Panc1 (cell line): ENCODE measurements around the gene XG. TPM values are rescaled to one million over a fixed set of nuclear protein-coding genes. Genes with fewer than 3 reads are reported as not detected.
"Not testable (repeated sequence)": the region's sequence is repeated elsewhere in the genome, so short reads cannot be mapped to it uniquely, and the experiment has no call there.

Experiments used
- ATAC-seq: fragments of 200-7000 bp; cut with Tn5 transposase; 2 replicates; pipeline ENCODE4 v1.9.1; 2020; ENCODE audit warnings: mild to moderate bottlenecking, moderate library complexity
- BruUV-seq: library from RNA; stranded (reverse); fragments of 400-500 nt; replicated peaks from 2 replicates; lab custom pipeline; 2021; lab: Mats Ljungman, UMichigan
- CTCF ChIA-PET: fragments of 300-600 bp; sonication (Branson Sonifier 250); formaldehyde crosslinking; loops from one replicate; lab custom pipeline; 2022; ENCODE audit warnings: antibody characterized with exemption; lab: Charles Lee
- POLR2A ChIA-PET: fragments of 300-600 bp; sonication (Branson Sonifier 250); formaldehyde crosslinking; loops from one replicate; lab custom pipeline; 2022; ENCODE audit warnings: antibody characterized with exemption; lab: Charles Lee
- DNase-seq: peaks from one replicate; pipeline ENCODE4 v3.0.0-alpha.2; 2010; ENCODE audit warnings: low read depth, low spot score
- H3K27ac ChIP-seq: 2 replicates; pipeline ENCODE4 v1.5.1; 2011; ENCODE audit warnings: mild to moderate bottlenecking, low read length, inconsistent platforms
- H3K27me3 ChIP-seq: fragments of 200-500 bp; sonication (Bioruptor generic); 2 replicates; pipeline ENCODE4 v1.6.0; 2014; ENCODE audit warnings: low read length, inconsistent platforms; ENCODE audit not compliant: control insufficient read depth, insufficient read depth
- H3K36me3 ChIP-seq: fragments of 200-500 bp; sonication (Bioruptor generic); 2 replicates; pipeline ENCODE4 v1.5.1; 2014; ENCODE audit warnings: inconsistent platforms, mild to moderate bottlenecking, low read length, moderate library complexity; ENCODE audit not compliant: control insufficient read depth, insufficient read depth
- H3K4me1 ChIP-seq: 2 replicates; pipeline ENCODE4 v1.5.1; 2011; ENCODE audit warnings: inconsistent platforms, mild to moderate bottlenecking, low read length, moderate library complexity; ENCODE audit not compliant: control insufficient read depth, insufficient read depth
- H3K4me3 ChIP-seq, 2 experiments: 2 replicates each; pipeline ENCODE4 v1.5.1; 2011 to 2012; ENCODE audit warnings: low read depth in 2 of 2, low read length in 2 of 2, mild to moderate bottlenecking in 2 of 2, inconsistent platforms in 1 of 2, moderate library complexity in 1 of 2
- H3K9me3 ChIP-seq: fragments of 200-500 bp; sonication (Bioruptor generic); 2 replicates; pipeline ENCODE4 v1.5.1; 2014; ENCODE audit warnings: low read depth, mild to moderate bottlenecking, inconsistent platforms, low read length, moderate library complexity; ENCODE audit not compliant: control insufficient read depth, insufficient read depth
- POLR2AphosphoS5 ChIP-seq: IDR thresholded peaks from 2 replicates; pipeline ENCODE4 v1.6.1; 2012; ENCODE audit warnings: mild to moderate bottlenecking, low read depth, low read length, moderate library complexity
- SIN3A ChIP-seq: IDR thresholded peaks from 2 replicates; pipeline ENCODE4 v1.6.1; 2012; ENCODE audit warnings: low read depth, mild to moderate bottlenecking, low read length, moderate library complexity, borderline replicate concordance; ENCODE audit not compliant: insufficient read depth
- TCF7L2 ChIP-seq: IDR thresholded peaks from 2 replicates; pipeline ENCODE4 v1.6.1; 2011; ENCODE audit warnings: mild to moderate bottlenecking, low read depth, low read length, inconsistent platforms
- in situ Hi-C: cut with HindIII; loops from 2 replicates; pipeline ENCODE4 v1.10.0; 2016; ENCODE audit warnings: low sequenced_read_pairs, low pct_unique_long_range_greater_than_20kb
- intact Hi-C: fragments of 100-400 bp; cut with micrococcal nuclease; formaldehyde crosslinking; loops from one replicate; pipeline ENCODE4 v1.10.0; 2022; ENCODE audit not compliant: unreplicated experiment
- total RNA-seq: library from RNA; stranded (reverse); gene quantifications from one replicate; pipeline ENCODE4 v1.2.1, GENCODE V29; 2021; ENCODE audit not compliant: unreplicated experiment
- TF ChIP-seq, protein P1 (sequence below), 2 experiments: IDR thresholded peaks; 2 replicates each; pipeline ENCODE4 v1.6.1; 2011 to 2012; ENCODE audit warnings: low read depth in 2 of 2, control low read depth in 1 of 2, low read length in 1 of 2, mild to moderate bottlenecking in 1 of 2, moderate library complexity in 1 of 2; ENCODE audit not compliant: insufficient read depth in 1 of 2
- TF ChIP-seq, protein P2 (sequence below): fragments of 450-650 bp; IDR thresholded peaks from 2 replicates; pipeline ENCODE4 v1.5.1; 2017; ENCODE audit warnings: mild to moderate bottlenecking

Gene XG
- total RNA-seq, 1 experiment from 2014 or later = not detected

DNA sequence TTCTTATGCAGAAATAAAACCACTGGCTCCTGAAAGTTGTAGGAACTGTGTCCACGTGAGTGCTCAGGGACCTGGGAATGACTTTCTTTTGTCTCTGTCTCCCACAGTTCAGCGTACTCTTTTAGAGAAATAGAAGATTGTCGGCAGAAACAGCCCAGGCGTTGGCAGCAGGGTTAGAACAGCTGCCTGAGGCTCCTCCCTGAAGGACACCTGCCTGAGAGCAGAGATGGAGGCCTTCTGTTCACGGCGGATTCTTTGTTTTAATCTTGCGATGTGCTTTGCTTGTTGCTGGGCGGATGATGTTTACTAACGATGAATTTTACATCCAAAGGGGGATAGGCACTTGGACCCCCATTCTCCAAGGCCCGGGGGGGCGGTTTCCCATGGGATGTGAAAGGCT is 11.2 kb upstream of the XG start:
- ChIA-PET POLR2A (no interaction called here), CTCF (no interaction called here)
- BruUV-seq = no TSS peak
- Histone ChIP-seq H3K27ac (no peak overlapping the region), H3K4me3 (no peak overlapping the region), H3K36me3 (no peaks in the 10 kb centered on the region), H3K4me1 (no peaks in the 10 kb centered on the region), H3K27me3 (no peaks in the 10 kb centered on the region), H3K9me3 (no peaks in the 10 kb centered on the region)
- ATAC-seq (no peak), DNase-seq (no peak)
- intact Hi-C loops = no loop called here
- TF ChIP-seq SIN3A (no peak), TCF7L2 (no peak), POLR2AphosphoS5 (no peak)
- TF ChIP-seq, protein P1, sequence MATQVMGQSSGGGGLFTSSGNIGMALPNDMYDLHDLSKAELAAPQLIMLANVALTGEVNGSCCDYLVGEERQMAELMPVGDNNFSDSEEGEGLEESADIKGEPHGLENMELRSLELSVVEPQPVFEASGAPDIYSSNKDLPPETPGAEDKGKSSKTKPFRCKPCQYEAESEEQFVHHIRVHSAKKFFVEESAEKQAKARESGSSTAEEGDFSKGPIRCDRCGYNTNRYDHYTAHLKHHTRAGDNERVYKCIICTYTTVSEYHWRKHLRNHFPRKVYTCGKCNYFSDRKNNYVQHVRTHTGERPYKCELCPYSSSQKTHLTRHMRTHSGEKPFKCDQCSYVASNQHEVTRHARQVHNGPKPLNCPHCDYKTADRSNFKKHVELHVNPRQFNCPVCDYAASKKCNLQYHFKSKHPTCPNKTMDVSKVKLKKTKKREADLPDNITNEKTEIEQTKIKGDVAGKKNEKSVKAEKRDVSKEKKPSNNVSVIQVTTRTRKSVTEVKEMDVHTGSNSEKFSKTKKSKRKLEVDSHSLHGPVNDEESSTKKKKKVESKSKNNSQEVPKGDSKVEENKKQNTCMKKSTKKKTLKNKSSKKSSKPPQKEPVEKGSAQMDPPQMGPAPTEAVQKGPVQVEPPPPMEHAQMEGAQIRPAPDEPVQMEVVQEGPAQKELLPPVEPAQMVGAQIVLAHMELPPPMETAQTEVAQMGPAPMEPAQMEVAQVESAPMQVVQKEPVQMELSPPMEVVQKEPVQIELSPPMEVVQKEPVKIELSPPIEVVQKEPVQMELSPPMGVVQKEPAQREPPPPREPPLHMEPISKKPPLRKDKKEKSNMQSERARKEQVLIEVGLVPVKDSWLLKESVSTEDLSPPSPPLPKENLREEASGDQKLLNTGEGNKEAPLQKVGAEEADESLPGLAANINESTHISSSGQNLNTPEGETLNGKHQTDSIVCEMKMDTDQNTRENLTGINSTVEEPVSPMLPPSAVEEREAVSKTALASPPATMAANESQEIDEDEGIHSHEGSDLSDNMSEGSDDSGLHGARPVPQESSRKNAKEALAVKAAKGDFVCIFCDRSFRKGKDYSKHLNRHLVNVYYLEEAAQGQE (IDR thresholded peaks at IDR 0.05; ENCODE audit: insufficient read depth in 1 of 2, low read depth in 2 of 2, low read length in 1 of 2) = no peak
- TF ChIP-seq, protein P2, sequence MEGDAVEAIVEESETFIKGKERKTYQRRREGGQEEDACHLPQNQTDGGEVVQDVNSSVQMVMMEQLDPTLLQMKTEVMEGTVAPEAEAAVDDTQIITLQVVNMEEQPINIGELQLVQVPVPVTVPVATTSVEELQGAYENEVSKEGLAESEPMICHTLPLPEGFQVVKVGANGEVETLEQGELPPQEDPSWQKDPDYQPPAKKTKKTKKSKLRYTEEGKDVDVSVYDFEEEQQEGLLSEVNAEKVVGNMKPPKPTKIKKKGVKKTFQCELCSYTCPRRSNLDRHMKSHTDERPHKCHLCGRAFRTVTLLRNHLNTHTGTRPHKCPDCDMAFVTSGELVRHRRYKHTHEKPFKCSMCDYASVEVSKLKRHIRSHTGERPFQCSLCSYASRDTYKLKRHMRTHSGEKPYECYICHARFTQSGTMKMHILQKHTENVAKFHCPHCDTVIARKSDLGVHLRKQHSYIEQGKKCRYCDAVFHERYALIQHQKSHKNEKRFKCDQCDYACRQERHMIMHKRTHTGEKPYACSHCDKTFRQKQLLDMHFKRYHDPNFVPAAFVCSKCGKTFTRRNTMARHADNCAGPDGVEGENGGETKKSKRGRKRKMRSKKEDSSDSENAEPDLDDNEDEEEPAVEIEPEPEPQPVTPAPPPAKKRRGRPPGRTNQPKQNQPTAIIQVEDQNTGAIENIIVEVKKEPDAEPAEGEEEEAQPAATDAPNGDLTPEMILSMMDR = no peak
- in situ Hi-C loops = no loop called here

DNA sequence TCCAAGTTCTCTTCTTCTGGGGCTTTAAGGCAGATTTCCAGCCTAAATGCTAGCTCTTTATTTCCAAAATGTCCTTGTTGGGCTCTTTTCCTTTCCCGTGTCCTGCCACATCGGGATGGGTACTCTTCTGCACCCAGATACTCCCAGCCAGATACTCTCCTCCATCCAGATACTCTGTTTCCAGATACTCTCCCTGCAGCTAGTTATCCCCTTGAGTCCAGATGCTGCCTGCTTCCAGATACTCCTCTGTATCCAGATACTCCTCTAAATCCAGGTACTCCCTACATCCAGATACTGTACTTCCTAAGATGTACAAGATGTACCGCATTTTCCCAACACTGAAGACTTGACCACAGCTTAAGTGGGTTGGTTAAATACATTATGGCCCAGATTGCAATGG is 10.5 kb upstream of the XG start:
- no peak for DNase-seq
- TF ChIP-seq, protein P1 (IDR thresholded peaks at IDR 0.05; ENCODE audit: insufficient read depth in 1 of 2, low read depth in 2 of 2, low read length in 1 of 2) = no peak
- TF ChIP-seq TCF7L2 (no peak), SIN3A (no peak), POLR2AphosphoS5 (no peak)
- TF ChIP-seq, protein P2 = no peak
- BruUV-seq = no TSS peak
- Histone ChIP-seq H3K27ac (no peak overlapping the region), H3K27me3 (no peaks in the 10 kb centered on the region), H3K4me3 (no peak overlapping the region), H3K4me1 (no peaks in the 10 kb centered on the region), H3K36me3 (no peaks in the 10 kb centered on the region), H3K9me3 (no peaks in the 10 kb centered on the region)
- intact Hi-C loops = no loop called here
- no peak for ATAC-seq
- ChIA-PET CTCF (no interaction called here), POLR2A (no interaction called here)
- in situ Hi-C loops = no loop called here

DNA sequence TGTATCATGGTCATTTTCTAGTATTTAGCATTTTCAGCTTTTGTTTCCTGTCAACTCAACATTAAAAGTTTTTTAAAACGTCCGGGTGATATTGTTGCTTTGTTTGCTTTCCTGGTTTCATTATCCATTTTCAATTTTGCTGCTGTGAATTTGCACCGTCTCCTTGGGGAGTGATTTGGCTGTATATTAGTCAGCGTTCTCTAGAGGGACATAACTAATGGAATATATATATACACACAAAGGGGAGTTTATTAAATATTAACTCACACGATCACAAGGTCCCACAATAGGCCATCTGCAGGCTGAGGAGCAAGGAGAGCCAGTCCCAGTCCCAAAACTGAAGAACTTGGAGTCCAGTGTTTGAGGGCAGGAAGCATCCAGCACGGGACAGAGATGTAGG is 5.6 kb upstream of the XG start:
- H3K9me3 ChIP-seq, intact Hi-C loops, H3K27me3 ChIP-seq, in situ Hi-C loops, POLR2A ChIA-PET, BruUV-seq, DNase-seq, H3K27ac ChIP-seq, CTCF ChIA-PET, H3K36me3 ChIP-seq, H3K4me1 ChIP-seq, ATAC-seq, H3K4me3 ChIP-seq: not testable (repeated sequence)
